ENCODE measurements around the gene AVPR1B.
"Not testable (repeated sequence)": the region's sequence is repeated elsewhere in the genome, so short reads cannot be mapped to it uniquely, and the experiment has no call there.

The AVPR1B gene

GRCh38 chr1:206081856-206082255 lies 35.3 kb downstream of the AVPR1B start:
- DNase-seq (ENCODE audit: low read depth in 2 of 2), result no peak

- DNase-seq (ENCODE audit: low read depth in 2 of 2), result no peak
Measured at GRCh38 chr1:206080026-206080820, 37.0 kb downstream of the AVPR1B start.

- DNase-seq (ENCODE audit: low read depth in 2 of 2), result no peak
Measured at GRCh38 chr1:206079135-206079534, 38.1 kb downstream of the AVPR1B start.

GRCh38 chr1:206075786-206076755 lies 41.1 kb downstream of the AVPR1B start:
- no peak for DNase-seq (ENCODE audit: low read depth in 2 of 2)

GRCh38 chr1:206074839-206075238 lies 42.3 kb downstream of the AVPR1B start:
- no peak for DNase-seq (ENCODE audit: low read depth in 2 of 2)

- DNase-seq (ENCODE audit: low read depth in 2 of 2), result no peak
Measured at GRCh38 chr1:206070627-206071304, 46.4 kb downstream of the AVPR1B start.

GRCh38 chr1:206068314-206068713 lies 48.9 kb downstream of the AVPR1B start:
- DNase-seq (ENCODE audit: low read depth in 2 of 2), result no peak

- DNase-seq (ENCODE audit: low read depth in 2 of 2), result no peak
Measured at GRCh38 chr1:206067486-206068227, 49.5 kb downstream of the AVPR1B start.

GRCh38 chr1:206066479-206067171 lies 50.6 kb downstream of the AVPR1B start:
- DNase-seq (ENCODE audit: low read depth in 2 of 2), result no peak

- no peak for DNase-seq (ENCODE audit: low read depth in 2 of 2)
Measured at GRCh38 chr1:206065547-206066145, 51.5 kb downstream of the AVPR1B start.

GRCh38 chr1:206064501-206064900 lies 52.7 kb downstream of the AVPR1B start:
- not testable (repeated sequence) for DNase-seq (ENCODE audit: low read depth in 2 of 2)

GRCh38 chr1:206064001-206064400 lies 53.2 kb downstream of the AVPR1B start:
- DNase-seq (ENCODE audit: low read depth in 2 of 2), result not testable (repeated sequence)

- DNase-seq (ENCODE audit: low read depth in 2 of 2), result no peak
Measured at GRCh38 chr1:206062464-206062863, 54.7 kb downstream of the AVPR1B start.

- DNase-seq (ENCODE audit: low read depth in 2 of 2), result no peak
Measured at GRCh38 chr1:206060844-206061243, 56.3 kb downstream of the AVPR1B start.
